HG03558 (cell line): Measurements from ENCODE around the gene CHKA.

ENCODE experiments used
- ATAC-seq: cut with Tn5 transposase; IDR thresholded peaks from one replicate; pipeline ENCODE4 v1.9.1; 2021; ENCODE audit warnings: moderate number of reproducible peaks; ENCODE audit not compliant: unreplicated experiment; ENCODE audit errors: extremely low read depth

Gene CHKA

DNA sequence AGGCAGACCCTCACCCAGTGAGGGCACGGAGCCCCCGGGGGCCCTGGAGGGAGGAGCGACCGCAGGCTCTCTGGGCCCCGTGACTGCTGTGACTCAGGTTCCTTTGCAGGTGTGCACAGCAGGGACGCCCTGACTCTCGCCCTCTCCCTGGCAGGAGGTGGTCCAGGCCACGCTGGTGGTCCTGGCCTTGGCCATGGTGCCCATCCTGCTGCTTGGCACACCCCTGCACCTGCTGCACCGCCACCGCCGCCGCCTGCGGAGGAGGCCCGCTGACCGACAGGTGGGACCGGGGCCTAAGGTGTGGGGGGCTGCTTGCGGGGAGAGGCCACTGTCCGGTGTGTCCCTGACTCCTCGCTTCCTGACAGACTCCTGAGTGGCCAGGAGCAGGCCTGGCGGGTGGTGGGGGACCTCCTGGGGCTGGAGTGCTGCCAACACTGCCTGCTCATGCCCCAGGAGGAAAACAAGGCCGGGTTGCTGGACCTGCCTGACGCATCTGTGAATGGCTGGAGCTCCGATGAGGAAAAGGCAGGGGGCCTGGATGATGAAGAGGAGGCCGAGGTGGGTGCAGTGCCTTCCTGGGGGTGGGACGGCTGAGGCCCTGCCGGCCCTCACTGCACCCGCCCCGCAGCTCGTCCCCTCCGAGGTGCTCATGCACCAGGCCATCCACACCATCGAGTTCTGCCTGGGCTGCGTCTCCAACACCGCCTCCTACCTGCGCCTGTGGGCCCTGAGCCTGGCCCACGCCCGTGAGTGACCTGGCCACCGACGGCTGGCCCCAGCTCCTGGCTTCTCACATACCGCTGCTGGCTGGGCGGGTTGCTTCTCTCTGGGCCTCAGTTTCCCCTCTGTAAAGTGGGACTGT lies 71.4 kb downstream of the CHKA start:
- no peak for ATAC-seq

- ATAC-seq: no peak
Measured at GRCh38 chr11:68048681-68049508, 72.3 kb downstream of the CHKA start.

GRCh38 chr11:68047437-68048290 lies 73.5 kb downstream of the CHKA start:
- ATAC-seq: no peak

DNA sequence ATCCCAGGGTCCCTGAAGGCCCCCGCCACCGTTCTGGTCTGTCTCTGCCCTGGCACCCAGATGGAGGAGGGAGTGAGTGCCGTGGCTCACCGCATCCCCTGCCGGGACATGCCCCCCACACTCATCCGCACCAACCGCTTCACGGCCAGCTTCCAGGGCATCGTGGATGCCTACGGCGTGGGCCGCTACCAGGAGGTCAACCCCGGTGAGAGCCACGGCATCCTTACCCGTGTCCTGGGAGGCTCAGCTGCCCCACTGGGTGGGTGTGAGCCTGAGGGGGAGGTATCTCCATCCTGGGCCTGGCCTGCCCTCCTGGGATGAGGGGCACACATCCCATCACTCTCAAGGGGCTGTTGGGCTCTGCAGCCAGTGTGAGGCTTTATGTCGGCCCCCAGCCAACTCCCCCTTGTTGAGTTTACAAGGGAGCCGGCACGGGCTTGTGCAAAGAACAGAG lies 76.3 kb downstream of the CHKA start:
- no peak for ATAC-seq

DNA sequence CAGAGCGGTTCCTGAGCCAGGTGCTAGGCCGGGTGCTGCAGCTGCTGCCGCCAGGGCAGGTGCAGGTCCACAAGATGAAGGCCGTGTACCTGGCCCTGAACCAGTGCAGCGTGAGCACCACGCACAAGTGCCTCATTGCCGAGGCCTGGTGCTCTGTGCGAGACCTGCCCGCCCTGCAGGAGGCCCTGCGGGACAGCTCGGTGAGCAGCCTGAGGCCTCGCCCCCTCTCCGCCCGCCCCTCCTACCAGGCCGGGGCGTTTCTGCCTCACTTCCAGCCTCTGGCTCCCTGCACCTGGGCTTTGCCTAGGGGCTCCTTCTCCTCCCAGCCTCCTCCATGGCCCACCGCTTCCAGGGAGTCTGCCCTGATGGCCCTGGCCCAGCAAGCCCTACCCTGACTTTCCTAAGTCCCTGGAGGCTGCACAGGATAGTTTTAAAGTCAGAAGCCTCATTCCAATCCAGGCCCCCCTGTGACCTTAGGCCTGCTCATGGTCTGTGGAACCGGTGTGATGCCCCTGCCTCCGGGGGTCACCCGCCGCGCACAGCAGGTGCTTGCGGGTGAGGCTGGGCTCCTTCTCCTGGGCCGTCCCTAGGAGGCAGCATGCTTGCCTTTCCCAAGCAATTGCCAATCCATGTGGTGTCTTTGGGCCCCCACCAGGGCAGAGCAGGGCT lies 76.9 kb downstream of the CHKA start:
- ATAC-seq: no peak

- no peak for ATAC-seq
Measured at GRCh38 chr11:68043349-68044144, 77.6 kb downstream of the CHKA start.

DNA sequence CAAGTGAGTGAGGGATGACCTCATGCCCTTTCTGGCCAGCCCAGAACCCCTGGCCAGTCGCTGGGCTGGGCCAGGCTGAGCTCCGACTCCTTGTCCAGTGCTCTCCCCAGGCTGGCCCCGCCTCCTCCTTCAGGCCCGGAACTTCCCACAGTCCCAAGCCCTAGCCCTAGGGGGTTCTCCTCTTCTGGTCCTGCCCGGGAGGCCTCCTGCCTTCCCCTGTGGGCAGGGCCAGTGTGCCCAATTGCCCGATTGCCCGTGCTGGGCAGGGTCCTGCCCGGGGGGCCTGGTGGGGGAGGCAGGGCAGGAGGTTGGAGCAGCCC lies 78.2 kb downstream of the CHKA start:
- no peak for ATAC-seq

DNA sequence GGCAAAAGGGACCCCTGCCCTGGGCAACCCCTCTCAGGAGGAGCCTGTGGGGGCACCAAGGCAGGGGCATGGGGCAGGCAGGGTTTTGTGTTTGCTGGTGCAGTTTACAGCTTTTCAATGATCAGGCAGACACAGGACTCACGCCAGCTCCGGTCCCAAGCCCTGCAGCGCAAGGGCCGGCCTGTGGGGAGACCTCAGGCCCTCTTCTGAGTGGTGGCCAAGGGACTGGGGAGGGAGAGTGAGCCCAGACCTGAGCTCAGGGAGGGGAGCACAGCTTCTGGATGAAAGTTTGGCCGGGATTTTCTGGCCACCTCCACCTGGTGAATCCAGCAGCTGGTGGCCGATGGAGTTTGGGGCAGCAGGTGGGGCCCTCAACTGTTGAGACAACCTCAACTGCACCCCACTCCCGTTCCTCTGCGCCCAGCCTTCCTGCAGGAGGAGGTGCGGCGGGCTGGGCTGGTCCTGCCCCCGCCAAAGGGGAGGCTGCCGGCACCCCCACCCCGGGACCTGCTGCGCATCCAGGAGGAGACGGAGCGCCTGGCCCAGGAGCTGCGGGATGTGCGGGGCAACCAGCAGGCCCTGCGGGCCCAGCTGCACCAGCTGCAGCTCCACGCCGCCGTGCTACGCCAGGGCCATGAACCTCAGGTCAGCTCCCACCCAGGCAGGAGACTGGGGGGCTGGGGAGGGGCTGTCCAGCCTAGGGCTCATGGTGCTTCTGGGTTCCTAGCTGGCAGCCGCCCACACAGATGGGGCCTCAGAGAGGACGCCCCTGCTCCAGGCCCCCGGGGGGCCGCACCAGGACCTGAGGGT lies 78.8 kb downstream of the CHKA start:
- no peak for ATAC-seq

GRCh38 chr11:68041617-68042218 lies 79.5 kb downstream of the CHKA start:
- ATAC-seq: no peak

GRCh38 chr11:68040957-68041591 lies 80.1 kb downstream of the CHKA start:
- no peak for ATAC-seq

DNA sequence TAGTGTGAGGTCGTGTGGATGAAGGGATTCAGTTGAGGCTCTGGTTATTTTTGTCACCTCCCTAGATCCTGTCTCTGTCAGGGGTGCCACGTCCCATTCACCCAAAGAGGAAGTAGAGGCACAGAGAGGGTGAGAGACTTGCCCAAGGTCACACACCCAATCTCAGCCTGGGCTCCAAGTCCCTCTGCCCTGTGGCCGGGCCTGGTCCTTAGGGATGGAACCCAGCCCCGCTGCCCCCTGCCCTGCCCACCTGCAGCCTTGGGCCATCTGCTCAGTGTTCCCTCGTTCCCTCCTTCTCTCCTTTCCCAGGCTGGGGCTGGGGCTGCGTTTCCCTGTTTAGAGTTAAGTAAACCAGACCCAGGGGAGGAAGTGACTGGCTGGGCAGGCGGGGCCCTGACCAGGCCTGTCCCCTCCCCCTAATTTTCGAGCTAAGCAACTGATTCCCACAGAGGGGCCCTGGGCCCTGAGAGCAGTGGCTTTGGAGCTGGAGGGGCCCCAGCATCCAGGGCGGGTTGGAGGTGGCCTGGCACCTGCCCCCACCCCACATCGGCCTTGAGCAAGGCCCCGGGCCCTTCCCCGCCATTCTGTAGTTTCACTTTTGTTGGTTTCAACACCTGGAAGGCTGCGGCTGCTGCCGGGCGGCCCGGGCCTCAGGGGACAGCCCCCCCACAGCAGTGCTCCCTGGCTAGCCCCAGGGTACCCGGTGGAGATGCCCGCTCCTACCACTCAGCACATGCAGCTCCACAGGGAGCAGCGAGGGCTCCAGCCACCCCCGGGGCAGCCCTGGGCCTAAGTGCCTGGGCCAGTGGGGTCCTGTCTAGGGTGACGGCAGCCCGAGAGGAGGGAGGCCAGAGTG lies 80.9 kb downstream of the CHKA start:
- ATAC-seq: no peak

DNA sequence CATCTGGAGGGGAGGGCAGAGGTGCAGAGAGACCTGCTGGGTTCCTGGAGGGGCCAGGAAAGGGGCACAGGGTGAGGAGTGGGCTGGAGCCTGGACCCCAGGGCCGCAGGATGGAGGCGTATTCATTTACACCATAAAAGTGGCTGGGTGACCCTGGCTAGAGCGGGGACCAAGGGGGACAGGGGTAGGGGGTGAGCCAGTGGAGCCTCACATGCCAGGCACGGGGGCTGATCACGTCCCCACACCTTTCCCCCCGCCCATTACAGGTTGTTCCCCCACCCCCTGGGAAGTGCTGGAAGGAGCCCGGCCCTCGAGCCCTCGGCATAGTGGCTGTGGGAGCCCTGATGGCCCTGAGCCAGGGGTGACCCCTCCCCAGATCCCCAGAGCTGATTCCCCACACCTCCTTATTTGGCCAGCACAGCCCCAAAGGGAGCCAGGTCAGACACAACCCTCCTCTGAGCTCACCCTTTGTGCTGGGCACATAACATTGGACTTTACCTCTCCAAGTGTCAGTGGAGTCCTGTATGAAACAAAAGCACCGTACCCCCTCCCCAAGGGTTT lies 81.6 kb downstream of the CHKA start:
- no peak for ATAC-seq

DNA sequence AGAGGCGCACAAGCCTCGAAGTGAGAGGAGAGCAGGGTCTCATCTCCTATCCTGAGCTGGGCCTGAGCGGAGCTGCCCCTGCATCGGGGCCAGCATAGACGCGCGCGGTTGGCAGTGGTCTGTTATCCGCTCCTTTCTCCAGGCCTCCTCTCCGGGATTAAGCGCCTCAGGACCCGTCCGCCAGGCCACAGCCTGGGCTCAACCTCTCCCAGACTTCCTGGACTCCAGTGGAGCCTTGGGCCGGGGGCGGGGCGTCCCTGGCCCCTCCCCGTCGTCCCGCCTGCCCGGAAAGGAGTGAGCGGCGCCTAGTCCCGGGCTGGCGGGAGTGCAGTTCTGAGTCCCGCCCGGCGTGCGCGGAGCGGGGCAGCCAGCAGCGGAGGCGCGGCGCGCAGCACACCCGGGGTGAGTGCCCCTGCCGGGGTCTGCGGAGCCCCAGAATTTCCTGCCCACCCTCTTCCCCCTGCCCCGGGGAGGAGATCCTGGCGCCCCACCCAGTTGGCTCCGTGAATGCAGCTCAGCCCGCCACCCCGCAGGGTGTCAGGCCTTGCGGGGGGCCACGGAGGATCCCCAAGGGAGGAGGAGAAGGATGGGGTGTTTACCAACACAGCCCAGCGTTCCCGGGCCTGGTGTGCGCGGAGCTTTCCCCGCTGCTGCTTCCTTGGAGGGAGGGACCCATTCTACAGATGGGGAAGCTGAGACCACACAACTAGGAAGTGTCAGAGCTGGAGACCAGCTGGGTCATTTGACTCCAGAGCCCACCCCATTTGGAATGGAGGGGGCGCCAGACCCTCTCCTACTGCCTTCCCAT lies 82.3 kb downstream of the CHKA start, which contains the start of gene TCIRG1:
Gene TCIRG1 (plus strand): TSS at position 308 of the 808 bp plus-strand sequence. CDS start 2,247 bp downstream, outside the sequence.
- ATAC-seq: no peak

DNA sequence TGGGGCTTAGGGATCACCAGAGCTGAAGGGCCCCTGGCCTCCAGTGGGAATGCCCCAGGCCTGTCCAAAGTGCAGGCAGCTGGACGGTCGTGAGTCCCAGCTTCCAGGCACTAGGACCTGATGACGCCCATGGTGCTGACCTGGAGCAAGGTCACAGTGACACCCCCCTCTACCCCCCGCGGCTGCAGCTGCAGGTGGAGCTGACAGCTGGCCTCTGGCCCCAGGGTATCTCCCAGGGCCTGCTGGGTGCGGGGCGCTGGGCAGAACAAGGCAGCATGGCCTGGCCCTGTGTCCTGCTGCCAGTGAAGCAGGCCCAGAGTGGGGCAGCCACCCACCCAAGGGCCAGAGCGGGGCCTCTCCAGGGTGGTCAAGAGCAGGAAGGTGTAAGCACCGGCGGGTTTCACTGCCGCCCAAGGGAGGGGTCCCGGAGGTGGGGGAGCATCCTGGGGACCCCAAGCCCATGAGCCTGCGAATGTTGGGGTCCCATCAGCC lies 82.9 kb downstream of the CHKA start:
- no peak for ATAC-seq
